GM12872 (cell line): ENCODE results near the gene SERGEF.

Source experiments
- TF ChIP-seq, protein P1 (sequence below): IDR thresholded peaks from 3 replicates; pipeline ENCODE4 v1.5.1; 2011; ENCODE audit warnings: low read depth, mild to moderate bottlenecking, low read length, moderate library complexity; ENCODE audit not compliant: insufficient read depth

SERGEF gene

DNA sequence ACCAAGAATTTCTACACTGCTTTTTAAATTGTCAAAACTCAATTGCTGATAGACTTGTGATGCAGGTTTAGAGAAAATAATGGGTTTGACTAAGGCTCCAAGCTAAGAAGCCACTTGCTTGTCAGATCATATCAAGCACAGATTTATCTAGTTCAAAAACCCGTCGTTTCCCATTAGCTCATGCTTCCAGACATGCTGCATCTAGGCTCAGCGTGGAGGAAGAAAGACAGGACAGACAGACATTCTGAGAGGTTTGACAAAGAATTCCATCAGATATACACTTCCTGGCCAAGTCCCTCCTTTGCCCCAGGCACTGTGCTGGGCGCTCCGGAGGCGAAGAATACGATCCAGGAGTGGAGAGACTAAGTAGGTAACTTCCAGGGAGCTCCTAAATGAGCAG, 201.5 kb downstream of the SERGEF start:
- TF ChIP-seq, protein P1, sequence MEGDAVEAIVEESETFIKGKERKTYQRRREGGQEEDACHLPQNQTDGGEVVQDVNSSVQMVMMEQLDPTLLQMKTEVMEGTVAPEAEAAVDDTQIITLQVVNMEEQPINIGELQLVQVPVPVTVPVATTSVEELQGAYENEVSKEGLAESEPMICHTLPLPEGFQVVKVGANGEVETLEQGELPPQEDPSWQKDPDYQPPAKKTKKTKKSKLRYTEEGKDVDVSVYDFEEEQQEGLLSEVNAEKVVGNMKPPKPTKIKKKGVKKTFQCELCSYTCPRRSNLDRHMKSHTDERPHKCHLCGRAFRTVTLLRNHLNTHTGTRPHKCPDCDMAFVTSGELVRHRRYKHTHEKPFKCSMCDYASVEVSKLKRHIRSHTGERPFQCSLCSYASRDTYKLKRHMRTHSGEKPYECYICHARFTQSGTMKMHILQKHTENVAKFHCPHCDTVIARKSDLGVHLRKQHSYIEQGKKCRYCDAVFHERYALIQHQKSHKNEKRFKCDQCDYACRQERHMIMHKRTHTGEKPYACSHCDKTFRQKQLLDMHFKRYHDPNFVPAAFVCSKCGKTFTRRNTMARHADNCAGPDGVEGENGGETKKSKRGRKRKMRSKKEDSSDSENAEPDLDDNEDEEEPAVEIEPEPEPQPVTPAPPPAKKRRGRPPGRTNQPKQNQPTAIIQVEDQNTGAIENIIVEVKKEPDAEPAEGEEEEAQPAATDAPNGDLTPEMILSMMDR: no peak

- TF ChIP-seq, protein P1: no peak
These were observed 202.1 kb downstream of the SERGEF start for GRCh38 chr11:17810746-17811145.

DNA sequence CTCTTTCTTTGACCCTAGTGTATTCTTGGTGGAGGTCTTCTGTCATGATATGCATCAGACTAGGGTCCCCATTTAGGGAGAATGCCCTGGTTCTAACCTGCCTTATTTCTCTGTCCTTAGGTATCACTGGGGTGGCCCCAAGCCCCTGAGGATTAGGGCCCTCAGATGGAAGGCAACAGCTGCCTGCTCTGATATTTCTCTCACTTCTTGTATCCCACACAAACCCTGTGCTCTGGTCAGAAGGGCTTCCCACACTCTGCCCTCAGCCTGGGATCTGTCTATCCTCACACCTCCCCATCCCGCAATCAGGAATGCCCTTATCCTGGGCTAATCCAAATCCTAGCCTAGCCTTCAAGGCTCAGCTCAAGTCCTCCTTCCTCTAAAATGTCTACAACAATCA, 202.8 kb downstream of the SERGEF start:
- TF ChIP-seq, protein P1: no peak

DNA sequence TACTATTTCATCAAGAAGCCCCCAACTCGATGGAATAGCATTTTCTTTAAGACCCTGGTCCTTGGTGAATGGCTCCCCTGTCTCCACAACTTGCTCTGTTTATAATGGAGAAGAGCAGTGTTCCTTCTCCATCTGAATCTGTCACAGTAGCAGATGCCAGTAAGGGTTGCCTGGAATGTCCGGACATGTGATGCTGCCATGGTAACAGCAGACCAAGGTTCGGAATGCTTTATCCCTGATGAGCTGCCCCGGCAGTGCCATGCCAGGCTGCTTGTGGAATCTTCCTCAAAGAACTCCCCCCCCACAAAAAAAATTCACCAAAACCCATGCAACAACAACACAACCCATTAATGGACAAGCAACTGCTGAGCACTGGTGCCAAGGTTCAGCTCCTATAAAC, 205.8 kb downstream of the SERGEF start:
- TF ChIP-seq, protein P1: no peak

- TF ChIP-seq, protein P1: no peak
These were observed 207.0 kb downstream of the SERGEF start for GRCh38 chr11:17805873-17806272.

GRCh38 chr11:17805043-17805442, 207.8 kb downstream of the SERGEF start:
- TF ChIP-seq, protein P1: no peak

DNA sequence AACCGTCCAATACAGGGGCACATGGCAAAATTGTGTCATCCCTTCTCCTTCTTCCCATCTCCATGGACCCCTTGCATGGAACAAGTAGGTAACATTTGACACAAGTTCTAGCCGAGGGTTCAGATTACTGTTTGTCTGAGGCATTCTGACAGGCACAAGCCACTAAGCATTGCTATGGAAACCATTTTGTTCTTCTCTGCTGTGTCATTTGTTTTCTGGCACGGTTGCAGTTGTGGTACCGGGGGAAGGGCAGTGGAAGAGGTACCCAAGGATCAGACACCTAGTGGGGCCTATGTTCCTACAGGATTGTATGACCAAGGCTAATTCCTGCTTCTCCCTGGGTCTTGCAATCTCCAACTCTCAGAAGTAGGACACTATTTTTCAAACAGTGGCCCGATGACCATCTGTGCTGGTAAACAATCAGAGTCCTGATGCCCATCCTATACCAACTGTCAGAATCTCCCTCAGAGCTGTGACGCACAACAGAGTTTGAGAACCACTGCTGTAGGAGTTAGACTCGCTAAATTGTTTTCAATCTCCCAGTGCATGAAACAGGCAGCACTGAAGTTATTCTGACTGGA, 209.0 kb downstream of the SERGEF start:
- TF ChIP-seq, protein P1: no peak
